ENCODE data around the gene MTERF4.

MTERF4 gene

GRCh38 chr2:241048149-241048948 is 53.7 kb downstream of the MTERF4 start:
- DNase-seq = no peak

GRCh38 chr2:241047253-241048010 is 54.7 kb downstream of the MTERF4 start:
- DNase-seq = no peak

Measured in activated CD4-positive, alpha-beta T cell treated with anti-CD3 and anti-CD28 coated beads for 4 hours (primary cell).